DMS 273 (cell line): Measurements from ENCODE around the gene SMPD4.
"Not testable (repeated sequence)": the region's sequence is repeated elsewhere in the genome, so short reads cannot be mapped to it uniquely, and the experiment has no call there.

Experiments used
- DNase-seq: peaks from one replicate; lab custom pipeline; 2025; ENCODE audit not compliant: unreplicated experiment; lab: John Stamatoyannopoulos, UW

SMPD4 gene

GRCh38 chr2:130141002-130141401, 40.4 kb downstream of the SMPD4 start:
- DNase-seq = not testable (repeated sequence)

- DNase-seq = not testable (repeated sequence)
These were observed 40.9 kb downstream of the SMPD4 start for GRCh38 chr2:130140516-130140915.

DNA sequence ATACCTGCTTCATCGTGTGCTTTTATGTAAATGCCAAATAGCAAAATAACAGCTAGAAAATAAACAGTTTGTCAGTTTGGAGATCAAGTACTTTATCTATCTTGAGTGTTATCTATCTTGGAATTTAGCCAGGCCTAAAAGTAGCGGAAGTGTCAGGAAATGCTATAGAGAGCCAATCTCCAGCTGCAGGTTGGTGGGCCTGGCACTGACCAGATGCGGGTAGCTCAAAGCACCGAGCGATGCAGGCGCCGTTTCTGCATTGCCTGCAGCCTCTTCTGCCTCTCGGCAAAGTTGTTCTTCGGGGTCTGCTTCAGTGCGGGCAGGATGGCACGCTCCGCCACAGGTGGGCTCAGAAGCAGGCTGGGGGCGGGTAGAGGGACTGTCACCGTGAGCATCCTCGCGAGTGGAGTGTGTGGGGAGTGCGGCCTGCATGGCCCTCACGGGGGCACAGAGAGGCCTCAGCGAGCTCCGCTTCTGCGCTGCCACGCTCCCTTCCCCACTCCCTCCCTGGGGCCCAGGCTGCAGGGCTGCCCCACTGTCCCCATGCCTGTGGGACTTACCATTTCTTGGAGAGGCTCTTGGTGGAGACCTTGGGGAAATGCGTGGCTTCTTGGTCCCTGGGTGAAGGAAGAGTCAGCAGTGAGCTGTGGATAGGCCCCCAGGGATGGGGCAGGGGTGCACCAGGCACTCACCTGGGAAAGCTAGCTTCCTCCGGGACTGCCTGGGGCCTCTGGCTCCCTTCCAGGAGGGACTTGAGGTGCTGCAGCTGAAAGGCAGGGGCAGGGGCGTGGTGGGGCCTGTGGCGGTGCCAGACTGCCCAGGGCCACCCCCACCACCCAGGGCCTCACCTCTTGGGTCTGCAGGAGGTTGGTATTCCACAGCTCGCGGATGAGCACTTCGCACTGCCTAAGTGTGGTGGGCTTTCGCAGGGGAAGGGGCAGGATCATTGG, 41.8 kb downstream of the SMPD4 start:
- DNase-seq = not testable (repeated sequence)

GRCh38 chr2:130138841-130139251, 42.6 kb downstream of the SMPD4 start:
- DNase-seq = not testable (repeated sequence)

- not testable (repeated sequence) for DNase-seq
These were observed 43.1 kb downstream of the SMPD4 start for GRCh38 chr2:130138326-130138725.

DNA sequence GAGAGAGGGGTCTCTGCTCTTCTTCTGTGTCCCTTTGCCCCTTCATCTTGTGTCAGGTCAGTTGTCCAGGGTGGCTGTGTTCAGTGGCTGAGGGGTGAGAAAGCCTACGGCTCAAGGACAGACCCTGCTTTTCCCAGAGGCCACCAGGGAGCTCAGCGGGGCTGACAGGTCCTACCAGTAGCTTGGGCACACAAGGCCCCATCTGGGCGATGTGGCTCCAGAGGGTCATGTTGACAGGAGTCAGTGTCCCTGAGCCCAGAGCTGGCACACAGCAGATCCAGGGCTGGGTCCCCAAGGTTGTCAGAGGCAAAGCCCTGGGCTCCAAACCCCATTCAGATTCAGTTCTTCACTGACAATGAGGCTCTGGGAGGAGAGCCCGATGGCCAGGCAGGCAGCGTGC, 44.3 kb downstream of the SMPD4 start:
- not testable (repeated sequence) for DNase-seq

GRCh38 chr2:130136546-130136945, 44.9 kb downstream of the SMPD4 start:
- DNase-seq = not testable (repeated sequence)

GRCh38 chr2:130135692-130136541, 45.5 kb downstream of the SMPD4 start:
- no peak for DNase-seq

DNA sequence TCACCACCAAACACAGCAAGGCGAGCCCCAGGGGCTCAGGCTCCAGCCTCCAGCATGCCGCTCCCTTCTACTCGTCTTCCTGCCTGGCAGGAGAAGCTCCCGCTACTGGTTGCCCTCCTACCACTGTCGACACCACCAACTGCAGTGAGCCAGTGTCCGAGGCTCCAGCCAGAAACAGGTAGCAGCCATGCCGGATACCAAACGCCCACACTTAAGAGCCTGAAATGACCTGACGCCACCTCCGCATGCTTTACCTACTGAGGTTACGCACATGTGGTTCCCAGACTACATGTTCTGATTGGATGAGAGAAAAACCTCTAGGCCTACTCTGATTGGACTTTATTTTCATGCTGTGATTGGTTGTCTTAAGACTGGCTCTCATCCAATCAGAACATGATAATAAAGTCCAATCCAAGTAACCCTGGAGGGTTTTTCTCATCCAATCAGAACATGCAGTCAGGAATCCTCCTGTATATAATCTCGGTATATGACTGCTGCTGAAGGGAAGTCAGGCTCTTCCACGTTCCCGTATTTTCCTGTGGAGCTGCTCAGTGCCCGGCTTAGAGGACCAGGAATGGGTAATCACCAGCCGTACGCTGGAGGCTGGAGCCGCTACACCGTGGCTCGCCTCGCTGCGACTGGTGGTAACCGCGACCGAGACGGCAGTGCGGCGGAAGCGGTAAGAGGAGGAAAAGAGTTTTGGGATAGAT, 52.1 kb downstream of the SMPD4 start, which contains the start of gene POTEF:
TSS of gene POTEF (minus strand) at position 103 of the 710 bp plus-strand sequence. CDS start 8,707 bp downstream, outside the sequence.
- not testable (repeated sequence) for DNase-seq

GRCh38 chr2:130128464-130128863, 52.9 kb downstream of the SMPD4 start:
- DNase-seq = not testable (repeated sequence)

DNA sequence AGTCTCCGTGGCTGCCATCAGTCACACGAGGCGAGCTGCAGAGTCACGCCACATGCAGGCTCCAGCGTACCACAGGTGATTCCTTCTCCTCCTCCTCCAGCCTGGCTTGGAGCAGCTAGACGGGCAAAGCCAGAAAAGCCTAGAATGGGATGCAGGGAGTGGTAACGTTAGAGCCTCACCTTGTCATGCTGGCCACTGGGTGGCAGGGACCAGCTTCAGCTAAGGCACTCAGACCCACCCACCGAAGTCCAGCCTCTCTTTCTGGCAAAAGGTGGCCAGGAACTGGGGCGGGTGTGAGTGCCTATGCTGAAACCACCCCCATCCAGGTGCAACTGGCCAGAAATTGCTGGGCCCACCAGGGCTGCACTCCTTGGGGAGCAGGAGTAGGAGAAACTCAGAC, 53.7 kb downstream of the SMPD4 start:
- DNase-seq = not testable (repeated sequence)

GRCh38 chr2:130120924-130121323, 60.5 kb downstream of the SMPD4 start:
- not testable (repeated sequence) for DNase-seq

GRCh38 chr2:130102597-130103363, 78.6 kb downstream of the SMPD4 start:
- DNase-seq = not testable (repeated sequence)
